ENCODE measurements around the gene SLC35E4. TPM values are rescaled to one million over a fixed set of nuclear protein-coding genes. Genes with fewer than 3 reads are reported as not detected.

Gene SLC35E4
- total RNA-seq, 2 experiments from 2014 or later, result 3.0 TPM

DNA sequence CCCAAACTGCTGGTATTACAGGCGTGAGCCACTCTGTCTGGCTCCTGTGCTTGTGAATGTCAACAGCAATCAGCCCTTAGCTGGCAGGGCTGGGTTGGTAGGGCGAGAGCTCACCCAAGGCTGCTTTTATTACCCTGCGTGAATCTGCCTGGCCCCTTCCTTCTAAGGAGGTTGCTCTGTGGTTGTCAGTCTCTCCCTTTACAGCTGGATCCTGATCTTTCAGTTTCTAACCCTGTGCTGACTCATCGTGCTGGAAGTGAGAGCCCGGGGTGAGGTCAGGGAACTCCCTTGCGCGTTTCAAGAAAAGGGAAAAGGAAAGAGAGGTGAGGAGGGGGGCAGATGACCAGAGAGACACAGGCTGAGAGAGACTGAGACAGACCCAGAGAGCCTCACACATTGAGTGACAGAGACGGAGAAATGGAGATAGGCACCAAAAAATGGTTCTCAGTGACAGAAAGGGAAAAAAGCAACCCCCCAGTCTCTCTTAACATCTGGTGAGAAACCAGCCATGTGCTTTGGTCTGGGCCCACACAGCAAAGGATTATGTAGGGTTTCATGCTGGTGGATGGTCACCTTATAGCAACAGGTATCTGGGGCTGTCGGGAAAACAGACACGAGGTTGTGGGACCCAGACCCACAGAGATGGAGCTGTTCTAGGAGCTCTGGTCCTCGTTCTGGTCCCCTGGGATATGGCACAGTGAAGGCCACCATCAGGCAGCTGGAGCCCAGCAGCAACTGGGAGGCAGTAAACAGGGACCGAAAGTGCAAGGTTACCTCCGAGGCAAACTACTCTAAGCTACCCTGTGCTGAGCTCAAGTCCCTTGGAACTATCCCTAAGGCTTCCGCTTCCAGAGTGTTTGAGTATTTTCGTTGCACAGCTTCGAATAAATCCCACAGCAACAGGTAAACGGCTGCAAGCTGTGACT lies 26.1 kb upstream of the SLC35E4 start:
- Histone ChIP-seq H3K4me2 (ENCODE audit: low read length) (no peak overlapping the region), H2AFZ (ENCODE audit: low read length) (peak overlapping the region; percentile 21; the same call in 1 of the 2 replicates), H3K4me3 (ENCODE audit: low read depth, low read length, poor library complexity, severe bottlenecking) (no peak overlapping the region), H3K36me3 (ENCODE audit: insufficient read depth, low read length) (no peaks in the 10 kb centered on the region), H4K20me1 (ENCODE audit: insufficient read depth, low read length) (no peaks in the 10 kb centered on the region), H3K4me1 (ENCODE audit: insufficient read depth, low read length, poor library complexity, severe bottlenecking) (peaks cover 36% of the 10 kb centered on the region), H3K9me2 (ENCODE audit: insufficient read depth, low read length) (no peaks in the 10 kb centered on the region), H3K79me2 (ENCODE audit: insufficient read depth, low read depth, low read length) (no peaks in the 10 kb centered on the region), H3K9me3 (ENCODE audit: low read length) (no peaks in the 10 kb centered on the region), H3K27ac (ENCODE audit: low read depth, low read length, poor library complexity, severe bottlenecking) (no peak overlapping the region)
- ChIA-PET CTCF (ENCODE audit: unreplicated experiment) (no interaction called here), POLR2A (interaction anchor here (1.5 kb wide), 1 partner anchor 9 kb away, joined by 4 read pairs; no protein-coding TSS in a partner anchor)
- no peak for DNase-seq (ENCODE audit: low spot score)
- no TSS peak for BruUV-seq (replicated peaks)
- intact Hi-C loops (cut with micrococcal nuclease; ENCODE audit: unreplicated experiment), result loop anchor here (5.0 kb wide), 1 partner anchor 172 kb away; no protein-coding TSS in a partner anchor
- TF ChIP-seq, protein P1, sequence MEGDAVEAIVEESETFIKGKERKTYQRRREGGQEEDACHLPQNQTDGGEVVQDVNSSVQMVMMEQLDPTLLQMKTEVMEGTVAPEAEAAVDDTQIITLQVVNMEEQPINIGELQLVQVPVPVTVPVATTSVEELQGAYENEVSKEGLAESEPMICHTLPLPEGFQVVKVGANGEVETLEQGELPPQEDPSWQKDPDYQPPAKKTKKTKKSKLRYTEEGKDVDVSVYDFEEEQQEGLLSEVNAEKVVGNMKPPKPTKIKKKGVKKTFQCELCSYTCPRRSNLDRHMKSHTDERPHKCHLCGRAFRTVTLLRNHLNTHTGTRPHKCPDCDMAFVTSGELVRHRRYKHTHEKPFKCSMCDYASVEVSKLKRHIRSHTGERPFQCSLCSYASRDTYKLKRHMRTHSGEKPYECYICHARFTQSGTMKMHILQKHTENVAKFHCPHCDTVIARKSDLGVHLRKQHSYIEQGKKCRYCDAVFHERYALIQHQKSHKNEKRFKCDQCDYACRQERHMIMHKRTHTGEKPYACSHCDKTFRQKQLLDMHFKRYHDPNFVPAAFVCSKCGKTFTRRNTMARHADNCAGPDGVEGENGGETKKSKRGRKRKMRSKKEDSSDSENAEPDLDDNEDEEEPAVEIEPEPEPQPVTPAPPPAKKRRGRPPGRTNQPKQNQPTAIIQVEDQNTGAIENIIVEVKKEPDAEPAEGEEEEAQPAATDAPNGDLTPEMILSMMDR (conservative IDR thresholded peaks at IDR 0.05; ENCODE audit: low read length), result no peak

DNA sequence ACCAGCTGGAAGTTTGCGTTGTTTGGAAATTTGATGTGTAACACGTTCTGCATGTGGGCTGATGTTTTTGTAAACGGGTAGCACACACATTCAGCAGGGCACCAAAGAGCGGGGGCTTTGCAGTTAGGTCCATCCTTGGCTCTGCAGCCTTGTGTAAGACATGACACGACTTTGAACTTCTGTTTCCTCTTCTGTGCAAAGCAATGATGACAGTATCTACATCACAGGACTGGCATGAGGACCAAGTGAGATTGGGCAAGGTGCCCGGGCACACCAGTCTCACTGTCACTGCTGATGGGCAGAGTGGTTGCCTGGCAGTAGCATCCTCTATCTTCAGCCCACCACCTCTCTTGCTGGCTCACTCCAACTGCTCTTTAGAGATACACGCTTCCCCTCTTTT lies 25.3 kb upstream of the SLC35E4 start:
- no peaks in the 10 kb centered on the region for H3K9me2 ChIP-seq (ENCODE audit: insufficient read depth, low read length)
- H4K20me1 ChIP-seq (ENCODE audit: insufficient read depth, low read length), result no peaks in the 10 kb centered on the region
- no peak overlapping the region for H3K4me3 ChIP-seq (ENCODE audit: low read depth, low read length, poor library complexity, severe bottlenecking)
- ChIA-PET CTCF (ENCODE audit: unreplicated experiment) (no interaction called here), POLR2A (interaction anchor here (1.5 kb wide), 1 partner anchor 9 kb away, joined by 4 read pairs; no protein-coding TSS in a partner anchor)
- H3K36me3 ChIP-seq (ENCODE audit: insufficient read depth, low read length), result no peaks in the 10 kb centered on the region
- no peak for DNase-seq (ENCODE audit: low spot score)
- TF ChIP-seq, protein P1 (conservative IDR thresholded peaks at IDR 0.05; ENCODE audit: low read length), result no peak
- TF ChIP-seq EZH2phosphoT487 (IDR thresholded peaks at IDR 0.05; ENCODE audit: borderline replicate concordance, low read depth, low read length), result no peak
- intact Hi-C loops (cut with micrococcal nuclease; ENCODE audit: unreplicated experiment), result no loop called here
- peaks cover 34% of the 10 kb centered on the region for H3K4me1 ChIP-seq (ENCODE audit: insufficient read depth, low read length, poor library complexity, severe bottlenecking)
- H2AFZ ChIP-seq (ENCODE audit: low read length), result no peak overlapping the region
- no peak overlapping the region for H3K4me2 ChIP-seq (ENCODE audit: low read length)
- H3K27ac ChIP-seq (ENCODE audit: low read depth, low read length, poor library complexity, severe bottlenecking), result no peak overlapping the region
- H3K79me2 ChIP-seq (ENCODE audit: insufficient read depth, low read depth, low read length), result no peaks in the 10 kb centered on the region
- no peaks in the 10 kb centered on the region for H3K9me3 ChIP-seq (ENCODE audit: low read length)
- BruUV-seq (replicated peaks), result no TSS peak

DNA sequence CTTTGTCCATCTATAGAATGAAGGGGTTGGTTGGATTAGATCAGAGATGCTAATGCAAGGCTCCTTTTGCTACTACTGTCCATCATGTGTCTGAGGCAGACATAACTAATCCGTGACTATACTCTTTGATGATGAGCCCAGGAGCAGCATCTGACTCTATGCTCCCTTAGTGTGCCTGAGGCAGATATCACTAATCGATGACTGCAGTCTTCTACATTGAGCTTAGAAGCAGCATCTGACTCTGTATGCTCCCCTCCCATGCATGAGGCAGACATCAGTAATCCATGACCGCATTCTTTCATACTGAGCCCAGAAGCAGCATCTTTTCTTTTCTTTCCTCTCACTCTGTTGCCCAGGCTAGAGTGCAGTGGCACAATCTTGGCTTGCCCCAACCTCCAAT lies 24.4 kb upstream of the SLC35E4 start:
- ChIA-PET CTCF (ENCODE audit: unreplicated experiment) (no interaction called here), POLR2A (no interaction called here)
- Histone ChIP-seq H4K20me1 (ENCODE audit: insufficient read depth, low read length) (no peaks in the 10 kb centered on the region), H3K27ac (ENCODE audit: low read depth, low read length, poor library complexity, severe bottlenecking) (no peak overlapping the region), H3K4me3 (ENCODE audit: low read depth, low read length, poor library complexity, severe bottlenecking) (no peak overlapping the region), H3K79me2 (ENCODE audit: insufficient read depth, low read depth, low read length) (no peaks in the 10 kb centered on the region), H3K4me2 (ENCODE audit: low read length) (no peak overlapping the region), H3K36me3 (ENCODE audit: insufficient read depth, low read length) (no peaks in the 10 kb centered on the region), H3K9me3 (ENCODE audit: low read length) (no peaks in the 10 kb centered on the region), H3K4me1 (ENCODE audit: insufficient read depth, low read length, poor library complexity, severe bottlenecking) (peaks cover 25% of the 10 kb centered on the region), H2AFZ (ENCODE audit: low read length) (no peak overlapping the region), H3K9me2 (ENCODE audit: insufficient read depth, low read length) (no peaks in the 10 kb centered on the region)
- TF ChIP-seq, protein P1 (conservative IDR thresholded peaks at IDR 0.05; ENCODE audit: low read length), result no peak
- no peak for TF ChIP-seq EZH2phosphoT487 (IDR thresholded peaks at IDR 0.05; ENCODE audit: borderline replicate concordance, low read depth, low read length)
- BruUV-seq (replicated peaks), result no TSS peak
- DNase-seq (ENCODE audit: low spot score), result no peak
- intact Hi-C loops (cut with micrococcal nuclease; ENCODE audit: unreplicated experiment), result no loop called here
